Panc1 (cell line): Measurements from ENCODE around the gene TMEM123.

ENCODE experiments used
- POLR2AphosphoS5 ChIP-seq: IDR thresholded peaks from 2 replicates; pipeline ENCODE4 v1.6.1; 2012; ENCODE audit warnings: mild to moderate bottlenecking, low read depth, low read length, moderate library complexity
- SIN3A ChIP-seq: IDR thresholded peaks from 2 replicates; pipeline ENCODE4 v1.6.1; 2012; ENCODE audit warnings: low read depth, mild to moderate bottlenecking, low read length, moderate library complexity, borderline replicate concordance; ENCODE audit not compliant: insufficient read depth
- TCF7L2 ChIP-seq: IDR thresholded peaks from 2 replicates; pipeline ENCODE4 v1.6.1; 2011; ENCODE audit warnings: mild to moderate bottlenecking, low read depth, low read length, inconsistent platforms
- TF ChIP-seq, protein P1 (sequence below): fragments of 450-650 bp; IDR thresholded peaks from 2 replicates; pipeline ENCODE4 v1.5.1; 2017; ENCODE audit warnings: mild to moderate bottlenecking
- TF ChIP-seq, protein P2 (sequence below), 2 experiments: IDR thresholded peaks; 2 replicates each; pipeline ENCODE4 v1.6.1; 2011 to 2012; ENCODE audit warnings: low read depth in 2 of 2, control low read depth in 1 of 2, low read length in 1 of 2, mild to moderate bottlenecking in 1 of 2, moderate library complexity in 1 of 2; ENCODE audit not compliant: insufficient read depth in 1 of 2

DNA sequence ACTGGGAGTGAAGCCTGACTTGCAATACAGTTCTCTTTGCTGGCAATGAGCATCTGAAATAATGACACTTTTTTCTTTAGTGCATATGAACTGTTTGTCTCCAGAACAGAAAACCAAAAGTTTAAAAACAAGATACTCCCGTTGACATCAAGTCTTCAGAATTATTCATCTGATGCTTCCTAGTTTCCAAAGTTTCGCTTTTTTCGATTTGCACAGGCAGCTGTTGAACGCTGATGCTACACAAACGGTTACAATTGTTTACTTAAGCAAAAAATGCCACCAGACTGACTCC lies 106.2 kb downstream of the TMEM123 start:
- TF ChIP-seq, protein P1, sequence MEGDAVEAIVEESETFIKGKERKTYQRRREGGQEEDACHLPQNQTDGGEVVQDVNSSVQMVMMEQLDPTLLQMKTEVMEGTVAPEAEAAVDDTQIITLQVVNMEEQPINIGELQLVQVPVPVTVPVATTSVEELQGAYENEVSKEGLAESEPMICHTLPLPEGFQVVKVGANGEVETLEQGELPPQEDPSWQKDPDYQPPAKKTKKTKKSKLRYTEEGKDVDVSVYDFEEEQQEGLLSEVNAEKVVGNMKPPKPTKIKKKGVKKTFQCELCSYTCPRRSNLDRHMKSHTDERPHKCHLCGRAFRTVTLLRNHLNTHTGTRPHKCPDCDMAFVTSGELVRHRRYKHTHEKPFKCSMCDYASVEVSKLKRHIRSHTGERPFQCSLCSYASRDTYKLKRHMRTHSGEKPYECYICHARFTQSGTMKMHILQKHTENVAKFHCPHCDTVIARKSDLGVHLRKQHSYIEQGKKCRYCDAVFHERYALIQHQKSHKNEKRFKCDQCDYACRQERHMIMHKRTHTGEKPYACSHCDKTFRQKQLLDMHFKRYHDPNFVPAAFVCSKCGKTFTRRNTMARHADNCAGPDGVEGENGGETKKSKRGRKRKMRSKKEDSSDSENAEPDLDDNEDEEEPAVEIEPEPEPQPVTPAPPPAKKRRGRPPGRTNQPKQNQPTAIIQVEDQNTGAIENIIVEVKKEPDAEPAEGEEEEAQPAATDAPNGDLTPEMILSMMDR, result no peak
- no peak for TF ChIP-seq POLR2AphosphoS5
- TF ChIP-seq, protein P2, sequence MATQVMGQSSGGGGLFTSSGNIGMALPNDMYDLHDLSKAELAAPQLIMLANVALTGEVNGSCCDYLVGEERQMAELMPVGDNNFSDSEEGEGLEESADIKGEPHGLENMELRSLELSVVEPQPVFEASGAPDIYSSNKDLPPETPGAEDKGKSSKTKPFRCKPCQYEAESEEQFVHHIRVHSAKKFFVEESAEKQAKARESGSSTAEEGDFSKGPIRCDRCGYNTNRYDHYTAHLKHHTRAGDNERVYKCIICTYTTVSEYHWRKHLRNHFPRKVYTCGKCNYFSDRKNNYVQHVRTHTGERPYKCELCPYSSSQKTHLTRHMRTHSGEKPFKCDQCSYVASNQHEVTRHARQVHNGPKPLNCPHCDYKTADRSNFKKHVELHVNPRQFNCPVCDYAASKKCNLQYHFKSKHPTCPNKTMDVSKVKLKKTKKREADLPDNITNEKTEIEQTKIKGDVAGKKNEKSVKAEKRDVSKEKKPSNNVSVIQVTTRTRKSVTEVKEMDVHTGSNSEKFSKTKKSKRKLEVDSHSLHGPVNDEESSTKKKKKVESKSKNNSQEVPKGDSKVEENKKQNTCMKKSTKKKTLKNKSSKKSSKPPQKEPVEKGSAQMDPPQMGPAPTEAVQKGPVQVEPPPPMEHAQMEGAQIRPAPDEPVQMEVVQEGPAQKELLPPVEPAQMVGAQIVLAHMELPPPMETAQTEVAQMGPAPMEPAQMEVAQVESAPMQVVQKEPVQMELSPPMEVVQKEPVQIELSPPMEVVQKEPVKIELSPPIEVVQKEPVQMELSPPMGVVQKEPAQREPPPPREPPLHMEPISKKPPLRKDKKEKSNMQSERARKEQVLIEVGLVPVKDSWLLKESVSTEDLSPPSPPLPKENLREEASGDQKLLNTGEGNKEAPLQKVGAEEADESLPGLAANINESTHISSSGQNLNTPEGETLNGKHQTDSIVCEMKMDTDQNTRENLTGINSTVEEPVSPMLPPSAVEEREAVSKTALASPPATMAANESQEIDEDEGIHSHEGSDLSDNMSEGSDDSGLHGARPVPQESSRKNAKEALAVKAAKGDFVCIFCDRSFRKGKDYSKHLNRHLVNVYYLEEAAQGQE (IDR thresholded peaks at IDR 0.05; ENCODE audit: insufficient read depth in 1 of 2, low read depth in 2 of 2, low read length in 1 of 2), result no peak
- no peak for TF ChIP-seq SIN3A
- no peak for TF ChIP-seq TCF7L2
